K562 (cell line): Measurements from ENCODE around the gene PPM1D. TPM values are rescaled to one million over a fixed set of nuclear protein-coding genes. Genes with fewer than 3 reads are reported as not detected.

Source experiments
- ATAC-seq: fragments of 200-7000 bp; cut with Tn5 transposase; 3 replicates; pipeline ENCODE4 v1.9.1; 2020; ENCODE audit warnings: moderate library complexity
- BruUV-seq: library from RNA; stranded (reverse); fragments of 400-500 nt; replicated peaks from 2 replicates; lab custom pipeline; 2021; lab: Mats Ljungman, UMichigan
- CTCF ChIA-PET: fragments of 300-600 bp; formaldehyde crosslinking; extraction: SDS; loops from one replicate; lab custom pipeline; 2021; ENCODE audit warnings: low intra/inter-chr PET ratio; lab: Yijun Ruan, JAX
- POLR2A ChIA-PET: fragments of 300-600, 350-650 bp; sonication (Branson Sonifier 250); formaldehyde crosslinking; extraction: SDS; loops from one replicate; lab custom pipeline; 2021; ENCODE audit warnings: antibody characterized with exemption, inconsistent platforms; lab: Yijun Ruan, JAX
- DNase-seq, 4 experiments: peaks; one replicate each; pipeline versions ENCODE4 v3.0.0 to v3.0.0-alpha.2; 2011 to 2018; ENCODE audit warnings: low spot score in 3 of 4, mixed read lengths in 3 of 4; ENCODE audit errors: extremely low read depth in 1 of 4
- FAIRE-seq: peaks from 2 replicates; lab custom pipeline; 2011; peaks lifted over from hg19 to GRCh38; lab: Jason Lieb, UNC
- H2AFZ ChIP-seq: 2 replicates; pipeline ENCODE4 v1.6.0; 2011; ENCODE audit warnings: low read depth, low read length, control low read depth, inconsistent platforms
- H3K27ac ChIP-seq: fragments of 200-600 bp; 3 replicates; pipeline ENCODE4 v1.8.0; 2011; ENCODE audit warnings: low read depth, mild to moderate bottlenecking, control low read depth, inconsistent platforms, low read length, moderate library complexity, mixed read lengths; ENCODE audit errors: extremely low read depth
- H3K27me3 ChIP-seq, 2 experiments: fragments of 300-600 bp in 1 of 2; 2 replicates in 1 of 2; 3 replicates in 1 of 2; pipeline versions ENCODE4 v1.6.0 to v1.8.0; 2011; ENCODE audit warnings: inconsistent platforms in 2 of 2, low read length in 2 of 2, mild to moderate bottlenecking in 1 of 2, mixed read lengths in 1 of 2, moderate library complexity in 1 of 2; ENCODE audit not compliant: control insufficient read depth in 2 of 2, insufficient read depth in 2 of 2
- H3K36me3 ChIP-seq: fragments of 300-600 bp; 3 replicates; pipeline ENCODE4 v1.8.0; 2011; ENCODE audit warnings: mild to moderate bottlenecking, low read length, inconsistent platforms; ENCODE audit not compliant: control insufficient read depth, insufficient read depth
- H3K4me1 ChIP-seq, 2 experiments: fragments of 200-600 bp in 1 of 2; replicated peaks in 1 of 2; 2 replicates in 1 of 2; 3 replicates in 1 of 2; pipeline versions ENCODE4 v1.5.1 to v1.8.0; 2011; ENCODE audit warnings: inconsistent platforms in 2 of 2, low read length in 2 of 2, mild to moderate bottlenecking in 1 of 2, mixed read lengths in 1 of 2, moderate library complexity in 1 of 2; ENCODE audit not compliant: control insufficient read depth in 2 of 2, insufficient read depth in 2 of 2
- H3K4me2 ChIP-seq: 2 replicates; pipeline ENCODE4 v1.6.1; 2011; ENCODE audit warnings: low read length, control low read depth, inconsistent platforms, mixed read lengths; ENCODE audit not compliant: insufficient read depth
- H3K4me3 ChIP-seq: fragments of 200-600 bp; sonication (generic), shearing (Covaris generic); 2 replicates; pipeline ENCODE4 v1.5.1; 2016; ENCODE audit warnings: control low read depth, inconsistent platforms
- H3K79me2 ChIP-seq: fragments of 200-600 bp; 3 replicates; pipeline ENCODE4 v1.8.0; 2011; ENCODE audit warnings: low read length, inconsistent platforms; ENCODE audit not compliant: control insufficient read depth, insufficient read depth
- H3K9ac ChIP-seq, 2 experiments: 2 replicates each; pipeline versions ENCODE4 v1.6.0 to v1.6.1; 2011; ENCODE audit warnings: low read depth in 2 of 2, low read length in 2 of 2, control low read depth in 1 of 2, inconsistent platforms in 1 of 2, mild to moderate bottlenecking in 1 of 2, mixed read lengths in 1 of 2; ENCODE audit not compliant: insufficient read depth in 1 of 2
- H3K9me1 ChIP-seq: one replicate; pipeline ENCODE4 v1.6.0; 2011; ENCODE audit warnings: inconsistent platforms, mild to moderate bottlenecking, low read length, moderate library complexity; ENCODE audit not compliant: control insufficient read depth, insufficient read depth
- H3K9me3 ChIP-seq: replicated peaks from 2 replicates; pipeline ENCODE4 v1.5.1; 2011; ENCODE audit warnings: low read depth, low read length, inconsistent platforms; ENCODE audit not compliant: control insufficient read depth, insufficient read depth
- H4K20me1 ChIP-seq: replicated peaks from 2 replicates; pipeline ENCODE4 v1.6.1; 2011; ENCODE audit warnings: low read length, inconsistent platforms, mixed read lengths; ENCODE audit not compliant: control insufficient read depth, insufficient read depth
- NR2C2 ChIP-seq, 2 experiments: fragments of 200-800 bp in 1 of 2; sonication (Bioruptor generic) in 1 of 2; sonication (generic) in 1 of 2; formaldehyde crosslinking in 1 of 2; IDR thresholded peaks; 2 replicates each; pipeline versions ENCODE4 v1.6.1 to v1.8.0; 2016 to 2022; ENCODE audit warnings: mild to moderate bottlenecking in 1 of 2, missing compliant biosample characterization in 1 of 2, missing genetic modification characterization in 1 of 2, missing genetic modification reagents in 1 of 2
- SIN3B ChIP-seq: fragments of 450-650 bp; IDR thresholded peaks from 2 replicates; pipeline ENCODE4 v1.6.1; 2017; ENCODE audit warnings: low read depth, mild to moderate bottlenecking, moderate library complexity
- ZBTB11 ChIP-seq, 3 experiments: fragments of 200-800 bp in 1 of 3; fragments of 250-450 bp in 1 of 3; fragments of 450-650 bp in 1 of 3; sonication (Bioruptor Pico) in 1 of 3; sonication (Bioruptor generic) in 1 of 3; formaldehyde crosslinking in 1 of 3; IDR thresholded peaks; 2 replicates each; pipeline versions ENCODE4 v1.6.1 to v1.8.0; 2016 to 2022; ENCODE audit warnings: mild to moderate bottlenecking in 2 of 3, missing genetic modification characterization in 2 of 3, missing compliant biosample characterization in 1 of 3, moderate library complexity in 1 of 3
- WGBS: fragments of 100-300 bp; shearing (Covaris generic); methylation state at CpG from one replicate; pipeline ENCODE4 v1.1.6; 2016; ENCODE audit warnings: low coverage, mixed read lengths; ENCODE audit not compliant: insufficient coverage; ENCODE audit errors: missing lambda C conversion rate; 5-methylcytosine and 5-hydroxymethylcytosine counted together
- in situ Hi-C: fragments of 300-500 bp; cut with MboI; formaldehyde crosslinking; loops from 4 replicates; pipeline ENCODE4 v1.15.0; 2018; ENCODE audit warnings: inconsistent platforms, mixed read lengths
- intact Hi-C: fragments of 100-400 bp; cut with micrococcal nuclease; formaldehyde crosslinking; loops from 2 replicates; pipeline ENCODE4 v1.14.2; 2022
- polyA plus RNA-seq, 8 experiments: library from polyadenylated mRNA; depleted of rRNA in 4 of 8; stranded (reverse) in 5 of 8; unstranded in 3 of 8; fragments of >200 nt; fragmentation: Nextera tagmentation in 2 of 8; fragmentation: Illumina TruSeq in 1 of 8; extraction: Ambion mirVana in 2 of 8; extraction: Trizol in 1 of 8; gene quantifications; 2 replicates each; pipeline versions ENCODE4 v1.2.1 to v1.2.3, GENCODE V29; 2011 to 2014; ENCODE audit warnings: inconsistent platforms in 1 of 8, missing spikeins in 1 of 8
- total RNA-seq, 7 experiments: library from RNA; depleted of rRNA in 6 of 7; stranded (reverse); fragments of >200 nt in 6 of 7; fragmentation: Illumina TruSeq in 2 of 7; extraction: Trizol in 2 of 7; gene quantifications; 2 replicates each; pipeline versions ENCODE4 v1.2.1 to v1.2.3, GENCODE V29; 2011 to 2021; ENCODE audit warnings: low replicate concordance in 1 of 7

Gene PPM1D
- total and polyA plus RNA-seq, 9 of the 15 experiments (the other 6 are each of a cell fraction or from before 2014, with no cell fraction given): 2.1 to 19.0 (median 7.8) TPM

- H3K9me3 ChIP-seq: no peaks in the 10 kb centered on the region
- DNase-seq (no peak), ATAC-seq (no peak), FAIRE-seq (no peak)
- in situ Hi-C loops: loop anchor here (10.0 kb wide), 1 partner anchor 542 kb away; no protein-coding TSS in a partner anchor
- H3K9ac ChIP-seq: no peak overlapping the region
- no peaks in the 10 kb centered on the region for H3K4me1 ChIP-seq
- 73% methylated on average over 3 of the region's 3 CpGs for WGBS
- no peaks in the 10 kb centered on the region for H3K27me3 ChIP-seq
- intact Hi-C loops: no loop called here
- POLR2A ChIA-PET: interaction anchor here (1.0 to 1.1 kb wide), 2 partner anchors 14 to 390 kb away, joined by 3 read pairs; no protein-coding TSS in a partner anchor
- H2AFZ ChIP-seq: no peak overlapping the region
- no peak overlapping the region for H3K4me2 ChIP-seq
- no peaks in the 10 kb centered on the region for H4K20me1 ChIP-seq
- peaks cover 7% of the 10 kb centered on the region; the same call in 2 of the 3 replicates for H3K79me2 ChIP-seq
- no peak overlapping the region for H3K27ac ChIP-seq
- TF ChIP-seq ZBTB11 (CRISPR knock-in tag; IDR thresholded peaks at IDR 0.05) (peak in 1 of 3 experiments; percentile 66; a peak in 1 of 6 replicates), NR2C2 (CRISPR knock-in tag; IDR thresholded peaks at IDR 0.05) (no peak), NR2C2 (tag; IDR thresholded peaks at IDR 0.05) (0 out of 2 replicates have a peak, but pooled peaks have one; percentile 19), SIN3B (no peak)
- CTCF ChIA-PET: no interaction called here
- no TSS peak for BruUV-seq
- H3K36me3 ChIP-seq: peaks cover 30% of the 10 kb centered on the region; the same call in 2 of the 3 replicates
- no peak overlapping the region for H3K4me3 ChIP-seq
- no peaks in the 10 kb centered on the region for H3K9me1 ChIP-seq
Measured at GRCh38 chr17:60646701-60647100, 46.7 kb downstream of the PPM1D start.
